Neural cell (in vitro differentiated cells): ENCODE measurements around the gene RASSF4. TPM values are rescaled to one million over a fixed set of nuclear protein-coding genes. Genes with fewer than 3 reads are reported as not detected.

ENCODE experiments used
- H2AFZ ChIP-seq: fragments of 200-600, 300-800 bp; sonication (generic), shearing (Covaris generic); 2 replicates; pipeline ENCODE4 v1.6.0; 2014; ENCODE audit warnings: low read depth, mild to moderate bottlenecking, antibody characterized with exemption, low read length, moderate library complexity
- H3F3A ChIP-seq: fragments of 200-600 bp; shearing (Covaris generic); 2 replicates; pipeline ENCODE4 v1.6.1; 2016; ENCODE audit warnings: mild to moderate bottlenecking, moderate library complexity, mixed read lengths, antibody characterized with exemption, low read length; ENCODE audit not compliant: insufficient read depth, poor library complexity, severe bottlenecking
- H3K27ac ChIP-seq: fragments of 200-600, 300-800 bp; sonication (generic), shearing (Covaris generic); 2 replicates; pipeline ENCODE4 v1.5.1; 2014; ENCODE audit warnings: mild to moderate bottlenecking, low read length, moderate library complexity
- H3K27me3 ChIP-seq: fragments of 300-800, 200-600 bp; sonication (generic), shearing (Covaris generic); 2 replicates; pipeline ENCODE4 v1.6.0; 2014; ENCODE audit warnings: mild to moderate bottlenecking, low read depth, low read length, moderate library complexity; ENCODE audit not compliant: insufficient read depth
- H3K36me3 ChIP-seq: fragments of 300-800, 200-600 bp; sonication (generic), shearing (Covaris generic); 2 replicates; pipeline ENCODE4 v1.5.1; 2014; ENCODE audit warnings: mild to moderate bottlenecking, antibody characterized with exemption, low read length, moderate library complexity; ENCODE audit not compliant: insufficient read depth
- H3K4me2 ChIP-seq: fragments of 300-800, 200-600 bp; sonication (generic), shearing (Covaris generic); 2 replicates; pipeline ENCODE4 v1.6.0; 2014; ENCODE audit warnings: mild to moderate bottlenecking, low read length
- H3K4me3 ChIP-seq: fragments of 300-800, 200-600 bp; sonication (generic), shearing (Covaris generic); 2 replicates; pipeline ENCODE4 v1.5.1; 2014; ENCODE audit warnings: mild to moderate bottlenecking, low read length, moderate library complexity
- H3K79me2 ChIP-seq: fragments of 200-600 bp; shearing (Covaris generic); replicated peaks from 2 replicates; pipeline ENCODE4 v1.6.0; 2014; ENCODE audit warnings: mild to moderate bottlenecking, low read length, moderate library complexity; ENCODE audit not compliant: insufficient read depth
- H3K9ac ChIP-seq: fragments of 300-800, 200-600 bp; sonication (generic), shearing (Covaris generic); 2 replicates; pipeline ENCODE4 v1.6.1; 2016; ENCODE audit warnings: mild to moderate bottlenecking, low read length, mixed read lengths
- H3K9me2 ChIP-seq: fragments of 200-600 bp; shearing (Covaris generic); 2 replicates; pipeline ENCODE4 v1.6.1; 2016; ENCODE audit warnings: mild to moderate bottlenecking, low read length, mixed read lengths; ENCODE audit not compliant: insufficient read depth
- H3K9me3 ChIP-seq: fragments of 200-600, 300-800 bp; sonication (generic), shearing (Covaris generic); 2 replicates; pipeline ENCODE4 v1.6.1; 2016; ENCODE audit warnings: mild to moderate bottlenecking, mixed run types, low read length, moderate library complexity, mixed read lengths
- H4K20me1 ChIP-seq: fragments of 200-600 bp; shearing (Covaris generic); 2 replicates; pipeline ENCODE4 v1.6.1; 2016; ENCODE audit warnings: mild to moderate bottlenecking, mixed run types; ENCODE audit not compliant: insufficient read depth
- CTCF ChIP-seq: fragments of 450-650 bp; IDR thresholded peaks from 2 replicates; pipeline ENCODE4 v1.5.1; 2014; ENCODE audit warnings: antibody characterized with exemption, mild to moderate bottlenecking, moderate library complexity; ENCODE audit not compliant: poor library complexity, severe bottlenecking
- EP300 ChIP-seq: fragments of 450-650 bp; conservative IDR thresholded peaks from 2 replicates; pipeline ENCODE4 v1.6.1; 2014; ENCODE audit warnings: antibody characterized with exemption, mild to moderate bottlenecking, moderate library complexity; ENCODE audit not compliant: poor library complexity, severe bottlenecking
- EZH2 ChIP-seq: fragments of 200-600, 300-800 bp; shearing (Covaris generic), sonication (generic); IDR thresholded peaks from 2 replicates; pipeline ENCODE4 v1.6.1; 2014; ENCODE audit warnings: antibody characterized with exemption, low read length, borderline replicate concordance, mild to moderate bottlenecking; ENCODE audit not compliant: insufficient read depth, poor library complexity, severe bottlenecking
- MXI1 ChIP-seq: fragments of 450-650 bp; conservative IDR thresholded peaks from 2 replicates; pipeline ENCODE4 v1.6.1; 2014; ENCODE audit warnings: antibody characterized with exemption, mild to moderate bottlenecking; ENCODE audit not compliant: poor library complexity, severe bottlenecking
- POLR2AphosphoS5 ChIP-seq: IDR thresholded peaks from 2 replicates; pipeline ENCODE4 v1.6.1; 2012
- RAD21 ChIP-seq: fragments of 450-650 bp; conservative IDR thresholded peaks from 2 replicates; pipeline ENCODE4 v1.6.1; 2014; ENCODE audit warnings: antibody characterized with exemption, mild to moderate bottlenecking, moderate library complexity
- REST ChIP-seq: IDR thresholded peaks from 2 replicates; pipeline ENCODE4 v1.6.1; 2012; ENCODE audit warnings: borderline replicate concordance
- SMC3 ChIP-seq: fragments of 450-650 bp; conservative IDR thresholded peaks from 2 replicates; pipeline ENCODE4 v1.6.1; 2014; ENCODE audit warnings: antibody characterized with exemption, mild to moderate bottlenecking, moderate library complexity; ENCODE audit not compliant: poor library complexity
- TAF1 ChIP-seq: IDR thresholded peaks from 2 replicates; pipeline ENCODE4 v1.6.1; 2012; ENCODE audit warnings: low read depth
- polyA plus RNA-seq: library from polyadenylated mRNA; depleted of rRNA; stranded (reverse); fragments of >200 nt; gene quantifications from 2 replicates; pipeline ENCODE4 v1.2.3, GENCODE V29; 2014

RASSF4 gene
- polyA plus RNA-seq, 1 donor from 2014 or later = 10.2 TPM

GRCh38 chr10:44939691-44940401, 19.8 kb upstream of the RASSF4 start:
- no peak overlapping the region for H3K9ac ChIP-seq
- no peak overlapping the region for H3K27ac ChIP-seq
- no peak overlapping the region for H2AFZ ChIP-seq
- no peaks in the 10 kb centered on the region for H3F3A ChIP-seq
- no peaks in the 10 kb centered on the region for H4K20me1 ChIP-seq
- no peak overlapping the region for H3K4me3 ChIP-seq
- no peaks in the 10 kb centered on the region for H3K27me3 ChIP-seq
- no peaks in the 10 kb centered on the region for H3K9me2 ChIP-seq
- no peaks in the 10 kb centered on the region for H3K9me3 ChIP-seq
- TF ChIP-seq TAF1 (no peak), RAD21 (no peak), CTCF (no peak), REST (no peak), EZH2 (no peak), MXI1 (no peak), SMC3 (no peak), EP300 (no peak), POLR2AphosphoS5 (no peak)
- no peaks in the 10 kb centered on the region for H3K79me2 ChIP-seq
- H3K4me2 ChIP-seq = no peak overlapping the region
- no peaks in the 10 kb centered on the region for H3K36me3 ChIP-seq

- no peaks in the 10 kb centered on the region for H4K20me1 ChIP-seq
- H3K9me3 ChIP-seq = no peaks in the 10 kb centered on the region
- H3K4me2 ChIP-seq = no peak overlapping the region
- no peaks in the 10 kb centered on the region for H3K36me3 ChIP-seq
- no peak overlapping the region for H3K27ac ChIP-seq
- no peaks in the 10 kb centered on the region for H3K79me2 ChIP-seq
- H3K9me2 ChIP-seq = no peaks in the 10 kb centered on the region
- H2AFZ ChIP-seq = no peak overlapping the region
- no peak for TF ChIP-seq TAF1
- no peak for TF ChIP-seq EZH2
- no peaks in the 10 kb centered on the region for H3F3A ChIP-seq
- no peaks in the 10 kb centered on the region for H3K27me3 ChIP-seq
- H3K4me3 ChIP-seq = no peak overlapping the region
- H3K9ac ChIP-seq = no peak overlapping the region
Measured at GRCh38 chr10:44944354-44944753, 15.2 kb upstream of the RASSF4 start.

- no peak overlapping the region for H3K4me2 ChIP-seq
- no peaks in the 10 kb centered on the region for H3K27me3 ChIP-seq
- H4K20me1 ChIP-seq = no peaks in the 10 kb centered on the region
- no peak overlapping the region for H3K27ac ChIP-seq
- H3K9ac ChIP-seq = no peak overlapping the region
- H3K9me2 ChIP-seq = no peaks in the 10 kb centered on the region
- TF ChIP-seq SMC3 (no peak), RAD21 (no peak), TAF1 (no peak), CTCF (no peak), EZH2 (no peak), POLR2AphosphoS5 (no peak), REST (no peak), EP300 (no peak), MXI1 (no peak)
- H3K4me3 ChIP-seq = no peak overlapping the region
- H3F3A ChIP-seq = no peaks in the 10 kb centered on the region
- no peak overlapping the region for H2AFZ ChIP-seq
- no peaks in the 10 kb centered on the region for H3K79me2 ChIP-seq
- H3K36me3 ChIP-seq = no peaks in the 10 kb centered on the region
- no peaks in the 10 kb centered on the region for H3K9me3 ChIP-seq
Measured at GRCh38 chr10:44946205-44946604, 13.4 kb upstream of the RASSF4 start.
